SK-N-SH (cell line): ENCODE measurements around the gene MANBA. TPM values are rescaled to one million over a fixed set of nuclear protein-coding genes. Genes with fewer than 3 reads are reported as not detected.

Experiments
- CTCF ChIA-PET: fragments of 300-600, 350-600 bp; formaldehyde crosslinking; extraction: SDS; loops from one replicate; lab custom pipeline; 2021; lab: Yijun Ruan, JAX
- POLR2A ChIA-PET: fragments of 350-600 bp; sonication (Branson Sonifier 250); formaldehyde crosslinking; extraction: SDS; loops from one replicate; lab custom pipeline; 2020; ENCODE audit warnings: antibody characterized with exemption, inconsistent platforms; lab: Yijun Ruan, JAX
- DNase-seq: peaks from one replicate; pipeline ENCODE4 v3.0.0; 2012
- H2AFZ ChIP-seq: fragments of 200-600 bp; sonication (generic); 2 replicates; pipeline ENCODE4 v1.8.1; 2016; ENCODE audit warnings: antibody characterized with exemption, mild to moderate bottlenecking, low read depth
- H3F3A ChIP-seq: fragments of 200-600 bp; sonication (generic); replicated peaks from 2 replicates; pipeline ENCODE3; 2016; ENCODE audit warnings: antibody characterized with exemption, mild to moderate bottlenecking; ENCODE audit not compliant: insufficient read depth
- H3K27ac ChIP-seq, 2 experiments: fragments of 200-500 bp in 1 of 2; fragments of 200-600 bp in 1 of 2; sonication (Bioruptor generic) in 1 of 2; sonication (generic), shearing (Covaris generic) in 1 of 2; 2 replicates each; pipeline versions ENCODE4 v1.5.1 to v1.6.1; 2014 to 2016; ENCODE audit warnings: low read depth in 2 of 2, inconsistent platforms in 1 of 2, low read length in 1 of 2, mild to moderate bottlenecking in 1 of 2, mixed read lengths in 1 of 2
- H3K27me3 ChIP-seq: fragments of 200-600 bp; sonication (generic), shearing (Covaris generic); 2 replicates; pipeline ENCODE4 v1.6.1; 2016; ENCODE audit warnings: mixed run types; ENCODE audit not compliant: insufficient read depth
- H3K36me3 ChIP-seq, 2 experiments: fragments of 200-500 bp in 1 of 2; fragments of 200-600 bp in 1 of 2; sonication (Bioruptor generic) in 1 of 2; sonication (generic) in 1 of 2; replicated peaks in 1 of 2; 2 replicates each; pipeline versions ENCODE3 to v1.5.1; 2014 to 2016; ENCODE audit warnings: low read length in 1 of 2, mild to moderate bottlenecking in 1 of 2; ENCODE audit not compliant: insufficient read depth in 2 of 2, control insufficient read depth in 1 of 2
- H3K4me1 ChIP-seq, 2 experiments: fragments of 200-500 bp in 1 of 2; fragments of 200-600 bp in 1 of 2; sonication (Bioruptor generic) in 1 of 2; sonication (generic), shearing (Covaris generic) in 1 of 2; 2 replicates each; pipeline versions ENCODE4 v1.5.1 to v1.6.1; 2014 to 2016; ENCODE audit warnings: low read depth in 1 of 2, low read length in 1 of 2, mixed run types in 1 of 2; ENCODE audit not compliant: insufficient read depth in 2 of 2, control insufficient read depth in 1 of 2
- H3K4me2 ChIP-seq: fragments of 200-600 bp; sonication (generic), shearing (Covaris generic); 2 replicates; pipeline ENCODE4 v1.6.1; 2017; ENCODE audit warnings: mixed run types
- H3K4me3 ChIP-seq, 2 experiments: fragments of 200-500 bp in 1 of 2; fragments of 200-600 bp in 1 of 2; sonication (Bioruptor generic) in 1 of 2; sonication (generic), shearing (Covaris generic) in 1 of 2; 2 replicates each; pipeline versions ENCODE4 v1.5.1 to v1.8.1; 2014 to 2016; ENCODE audit warnings: low read depth in 2 of 2, inconsistent platforms in 1 of 2, low read length in 1 of 2, mild to moderate bottlenecking in 1 of 2, mixed read lengths in 1 of 2, moderate library complexity in 1 of 2
- H3K79me2 ChIP-seq: fragments of 200-600 bp; sonication (generic); 2 replicates; pipeline ENCODE4 v1.8.1; 2017; ENCODE audit warnings: mild to moderate bottlenecking; ENCODE audit not compliant: insufficient read depth
- H3K9ac ChIP-seq: fragments of 200-600 bp; sonication (generic); 2 replicates; pipeline ENCODE4 v1.6.1; 2017; ENCODE audit warnings: mixed run types
- H3K9me2 ChIP-seq: fragments of 200-600 bp; sonication (generic); 2 replicates; pipeline ENCODE4 v1.6.1; 2017; ENCODE audit warnings: mixed run types
- H3K9me3 ChIP-seq: fragments of 200-600 bp; sonication (generic); 2 replicates; pipeline ENCODE4 v1.6.1; 2017; ENCODE audit warnings: mixed run types, mild to moderate bottlenecking, moderate library complexity
- H4K20me1 ChIP-seq: fragments of 200-600 bp; sonication (generic); 2 replicates; pipeline ENCODE4 v1.6.1; 2017; ENCODE audit warnings: mild to moderate bottlenecking, mixed run types; ENCODE audit not compliant: insufficient read depth
- CHD2 ChIP-seq: fragments of 150-350 bp; IDR thresholded peaks from 2 replicates; pipeline ENCODE4 v1.6.1; 2018; ENCODE audit warnings: low read length; ENCODE audit not compliant: partially characterized antibody
- ELF1 ChIP-seq: IDR thresholded peaks from 2 replicates; pipeline ENCODE4 v1.4.0; 2012
- EP300 ChIP-seq, 2 experiments: IDR thresholded peaks; 2 replicates each; pipeline versions ENCODE4 v1.4.0 to v1.6.1; 2012; ENCODE audit warnings: borderline replicate concordance in 1 of 2, low read depth in 1 of 2, low read length in 1 of 2
- FOSL2 ChIP-seq: IDR thresholded peaks from 2 replicates; pipeline ENCODE4 v1.4.0; 2012; ENCODE audit warnings: low read depth, mild to moderate bottlenecking, moderate library complexity, borderline replicate concordance
- FOXJ3 ChIP-seq: sonication (generic); formaldehyde crosslinking; IDR thresholded peaks from 2 replicates; pipeline ENCODE4 v1.5.1; 2020; ENCODE audit warnings: mild to moderate bottlenecking, missing genetic modification reagents
- FOXM1 ChIP-seq: IDR thresholded peaks from 2 replicates; pipeline ENCODE4 v1.4.0; 2012; ENCODE audit warnings: low read depth, mild to moderate bottlenecking
- JUND ChIP-seq: IDR thresholded peaks from 2 replicates; pipeline ENCODE4 v1.4.0; 2012
- MEF2A ChIP-seq: IDR thresholded peaks from 2 replicates; pipeline ENCODE4 v1.4.0; 2012; ENCODE audit warnings: low read depth, borderline replicate concordance
- MXI1 ChIP-seq: IDR thresholded peaks from 2 replicates; pipeline ENCODE4 v1.6.1; 2012; ENCODE audit warnings: mild to moderate bottlenecking, low read depth, low read length, improper control_type of control experiment
- NRF1 ChIP-seq: IDR thresholded peaks from 2 replicates; pipeline ENCODE4 v1.6.1; 2012; ENCODE audit warnings: low read depth, mild to moderate bottlenecking, low read length
- POLR2AphosphoS5 ChIP-seq: IDR thresholded peaks from 2 replicates; pipeline ENCODE4 v1.6.1; 2012; ENCODE audit warnings: low read depth, low read length
- RFX5 ChIP-seq: IDR thresholded peaks from 2 replicates; pipeline ENCODE4 v1.6.1; 2012; ENCODE audit warnings: mild to moderate bottlenecking, improper control_type of control experiment, low read length
- SIN3A ChIP-seq: IDR thresholded peaks from 2 replicates; pipeline ENCODE4 v1.6.1; 2012; ENCODE audit warnings: low read depth, mild to moderate bottlenecking, low read length, moderate library complexity, borderline replicate concordance
- SMC3 ChIP-seq: IDR thresholded peaks from 2 replicates; pipeline ENCODE4 v1.6.1; 2012; ENCODE audit warnings: low read depth, low read length, improper control_type of control experiment
- TAF1 ChIP-seq: IDR thresholded peaks from 2 replicates; pipeline ENCODE4 v1.6.1; 2012; ENCODE audit warnings: low read depth, mild to moderate bottlenecking, low read length, moderate library complexity, borderline replicate concordance
- TCF12 ChIP-seq: IDR thresholded peaks from 2 replicates; pipeline ENCODE4 v1.4.0; 2012
- TEAD4 ChIP-seq: IDR thresholded peaks from 2 replicates; pipeline ENCODE4 v1.4.0; 2012; ENCODE audit warnings: mild to moderate bottlenecking, borderline replicate concordance; ENCODE audit not compliant: insufficient read depth
- YY1 ChIP-seq: IDR thresholded peaks from 2 replicates; pipeline ENCODE4 v1.4.0; 2012; ENCODE audit warnings: low read depth, mild to moderate bottlenecking
- WGBS: methylation state at CpG from one replicate; pipeline ENCODE4 v1.1.6; 2017; ENCODE audit warnings: low lambda C conversion rate; 5-methylcytosine and 5-hydroxymethylcytosine counted together
- polyA plus RNA-seq, 3 experiments: library from polyadenylated mRNA; depleted of rRNA; stranded (reverse); fragments of >200 nt; gene quantifications; 2 replicates each; pipeline ENCODE4 v1.2.3, GENCODE V29; 2012
- TF ChIP-seq, protein P1 (sequence below): IDR thresholded peaks from 2 replicates; pipeline ENCODE4 v1.4.0; 2012; ENCODE audit warnings: low read depth, borderline replicate concordance
- TF ChIP-seq, protein P2 (sequence below): fragments of 200-600 bp; sonication (generic); IDR thresholded peaks from 2 replicates; pipeline ENCODE4 v1.6.1; 2017; ENCODE audit warnings: antibody characterized with exemption, mild to moderate bottlenecking, moderate library complexity
- TF ChIP-seq, protein P3 (sequence below): IDR thresholded peaks from 2 replicates; pipeline ENCODE4 v1.6.1; 2012; ENCODE audit warnings: mild to moderate bottlenecking, low read depth, low read length, moderate library complexity
- TF ChIP-seq, protein P4 (sequence below): IDR thresholded peaks from 2 replicates; pipeline ENCODE4; 2012
- TF ChIP-seq, protein P5 (sequence below): fragments of 150-350 bp; IDR thresholded peaks from 2 replicates; pipeline ENCODE4 v1.6.1; 2017; ENCODE audit warnings: antibody characterized with exemption, low read length, low read depth, borderline replicate concordance

The MANBA gene
- polyA plus RNA-seq, 1 of the 3 experiments (the other 2 are of a cell fraction), result 13.4 TPM

DNA sequence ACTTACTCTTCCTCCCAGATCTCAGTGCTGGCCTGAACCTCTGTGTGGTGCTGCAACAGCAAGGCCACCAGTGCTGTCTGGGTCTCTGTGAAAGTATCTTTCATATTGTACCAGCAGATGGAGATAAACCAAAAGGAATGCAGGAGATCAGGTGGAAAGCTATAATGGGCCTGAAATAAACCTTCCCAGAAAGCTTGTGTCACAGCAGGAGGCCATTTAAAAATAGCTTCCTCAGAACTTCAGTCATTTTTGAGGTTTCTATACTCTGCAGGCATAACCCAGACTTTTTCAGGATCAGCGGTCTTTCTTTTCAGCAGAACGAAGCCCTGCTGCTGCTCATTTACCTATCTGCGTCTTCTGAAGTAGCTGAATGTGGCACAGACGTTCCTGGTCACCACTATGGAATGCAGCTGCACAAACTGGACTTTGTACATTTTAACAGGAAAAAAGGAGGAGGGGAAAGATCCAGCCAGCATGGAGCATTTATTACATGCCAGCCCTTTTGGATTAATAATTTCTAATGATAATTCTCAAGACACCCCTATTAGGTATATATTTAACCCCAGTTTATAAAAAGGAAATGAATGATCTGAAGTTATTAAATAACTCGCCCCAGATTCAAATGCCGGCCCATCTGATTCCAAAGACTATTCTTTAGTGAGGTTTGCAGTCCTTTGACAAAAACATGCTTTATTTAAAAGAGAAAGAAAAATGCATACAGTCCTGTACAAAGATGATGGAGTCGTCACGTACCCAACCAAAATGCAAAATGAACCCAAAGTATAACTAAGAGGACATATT, 139.9 kb downstream of the MANBA start:
- no peaks in the 10 kb centered on the region for H3K9me3 ChIP-seq
- ChIA-PET POLR2A (no interaction called here), CTCF (interaction anchor here (0.6 to 1.9 kb wide), 11 partner anchors 10 to 478 kb away, joined by 3 to 18 read pairs (median 4); partner anchors contain the start of genes BDH2 and MANBA)
- H4K20me1 ChIP-seq, result no peaks in the 10 kb centered on the region
- peak overlapping the region; percentile 54 to 58; a peak in 3 of 4 replicates for H3K27ac ChIP-seq
- peak overlapping the region; percentile 77; the same call in 1 of the 2 replicates for H2AFZ ChIP-seq
- H3K27me3 ChIP-seq, result no peaks in the 10 kb centered on the region
- peak overlapping the region; percentile 50; the same call in 1 of the 2 replicates for H3K4me2 ChIP-seq
- peaks cover 0 to 8% of the 10 kb centered on the region in 2 experiments; a peak in 2 of 4 replicates for H3K4me1 ChIP-seq
- no peaks in the 10 kb centered on the region for H3K79me2 ChIP-seq
- no peaks in the 10 kb centered on the region for H3K9me2 ChIP-seq
- H3K9ac ChIP-seq, result no peak overlapping the region
- 44% methylated on average over 8 of the region's 8 CpGs for WGBS
- H3K4me3 ChIP-seq, result peak overlapping the region; percentile 26 to 37; a peak in 2 of 4 replicates
- peaks cover 0 to 13% of the 10 kb centered on the region in 2 experiments for H3K36me3 ChIP-seq
- H3F3A ChIP-seq, result peaks cover 11% of the 10 kb centered on the region
- DNase-seq, result peak; percentile 33
- TF ChIP-seq JUND (peak; percentile 53; the same call in 1 of the 2 replicates), RFX5 (no peak), SMC3 (peak; percentile 73), MEF2A (peak; percentile 66; the same call in 1 of the 2 replicates), NRF1 (no peak), TCF12 (peak; percentile 43), YY1 (peak; percentile 36; the same call in 1 of the 2 replicates), EP300 (IDR thresholded peaks at IDR 0.05; ENCODE audit: borderline replicate concordance in 1 of 2, low read depth in 1 of 2, low read length in 1 of 2) (no peak), FOXJ3 (CRISPR knock-in tag) (no peak), FOXM1 (no peak), FOSL2 (peak; percentile 28; the same call in 1 of the 2 replicates), TAF1 (no peak), SIN3A (no peak), ELF1 (no peak), MXI1 (no peak), CHD2 (no peak), TEAD4 (0 out of 2 replicates have a peak, but pooled peaks have one; percentile 9), POLR2AphosphoS5 (no peak)
- TF ChIP-seq, protein P1, sequence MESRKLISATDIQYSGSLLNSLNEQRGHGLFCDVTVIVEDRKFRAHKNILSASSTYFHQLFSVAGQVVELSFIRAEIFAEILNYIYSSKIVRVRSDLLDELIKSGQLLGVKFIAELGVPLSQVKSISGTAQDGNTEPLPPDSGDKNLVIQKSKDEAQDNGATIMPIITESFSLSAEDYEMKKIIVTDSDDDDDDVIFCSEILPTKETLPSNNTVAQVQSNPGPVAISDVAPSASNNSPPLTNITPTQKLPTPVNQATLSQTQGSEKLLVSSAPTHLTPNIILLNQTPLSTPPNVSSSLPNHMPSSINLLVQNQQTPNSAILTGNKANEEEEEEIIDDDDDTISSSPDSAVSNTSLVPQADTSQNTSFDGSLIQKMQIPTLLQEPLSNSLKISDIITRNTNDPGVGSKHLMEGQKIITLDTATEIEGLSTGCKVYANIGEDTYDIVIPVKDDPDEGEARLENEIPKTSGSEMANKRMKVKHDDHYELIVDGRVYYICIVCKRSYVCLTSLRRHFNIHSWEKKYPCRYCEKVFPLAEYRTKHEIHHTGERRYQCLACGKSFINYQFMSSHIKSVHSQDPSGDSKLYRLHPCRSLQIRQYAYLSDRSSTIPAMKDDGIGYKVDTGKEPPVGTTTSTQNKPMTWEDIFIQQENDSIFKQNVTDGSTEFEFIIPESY, result no peak
- TF ChIP-seq, protein P2, sequence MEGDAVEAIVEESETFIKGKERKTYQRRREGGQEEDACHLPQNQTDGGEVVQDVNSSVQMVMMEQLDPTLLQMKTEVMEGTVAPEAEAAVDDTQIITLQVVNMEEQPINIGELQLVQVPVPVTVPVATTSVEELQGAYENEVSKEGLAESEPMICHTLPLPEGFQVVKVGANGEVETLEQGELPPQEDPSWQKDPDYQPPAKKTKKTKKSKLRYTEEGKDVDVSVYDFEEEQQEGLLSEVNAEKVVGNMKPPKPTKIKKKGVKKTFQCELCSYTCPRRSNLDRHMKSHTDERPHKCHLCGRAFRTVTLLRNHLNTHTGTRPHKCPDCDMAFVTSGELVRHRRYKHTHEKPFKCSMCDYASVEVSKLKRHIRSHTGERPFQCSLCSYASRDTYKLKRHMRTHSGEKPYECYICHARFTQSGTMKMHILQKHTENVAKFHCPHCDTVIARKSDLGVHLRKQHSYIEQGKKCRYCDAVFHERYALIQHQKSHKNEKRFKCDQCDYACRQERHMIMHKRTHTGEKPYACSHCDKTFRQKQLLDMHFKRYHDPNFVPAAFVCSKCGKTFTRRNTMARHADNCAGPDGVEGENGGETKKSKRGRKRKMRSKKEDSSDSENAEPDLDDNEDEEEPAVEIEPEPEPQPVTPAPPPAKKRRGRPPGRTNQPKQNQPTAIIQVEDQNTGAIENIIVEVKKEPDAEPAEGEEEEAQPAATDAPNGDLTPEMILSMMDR, result peak; percentile 70
- TF ChIP-seq, protein P3, sequence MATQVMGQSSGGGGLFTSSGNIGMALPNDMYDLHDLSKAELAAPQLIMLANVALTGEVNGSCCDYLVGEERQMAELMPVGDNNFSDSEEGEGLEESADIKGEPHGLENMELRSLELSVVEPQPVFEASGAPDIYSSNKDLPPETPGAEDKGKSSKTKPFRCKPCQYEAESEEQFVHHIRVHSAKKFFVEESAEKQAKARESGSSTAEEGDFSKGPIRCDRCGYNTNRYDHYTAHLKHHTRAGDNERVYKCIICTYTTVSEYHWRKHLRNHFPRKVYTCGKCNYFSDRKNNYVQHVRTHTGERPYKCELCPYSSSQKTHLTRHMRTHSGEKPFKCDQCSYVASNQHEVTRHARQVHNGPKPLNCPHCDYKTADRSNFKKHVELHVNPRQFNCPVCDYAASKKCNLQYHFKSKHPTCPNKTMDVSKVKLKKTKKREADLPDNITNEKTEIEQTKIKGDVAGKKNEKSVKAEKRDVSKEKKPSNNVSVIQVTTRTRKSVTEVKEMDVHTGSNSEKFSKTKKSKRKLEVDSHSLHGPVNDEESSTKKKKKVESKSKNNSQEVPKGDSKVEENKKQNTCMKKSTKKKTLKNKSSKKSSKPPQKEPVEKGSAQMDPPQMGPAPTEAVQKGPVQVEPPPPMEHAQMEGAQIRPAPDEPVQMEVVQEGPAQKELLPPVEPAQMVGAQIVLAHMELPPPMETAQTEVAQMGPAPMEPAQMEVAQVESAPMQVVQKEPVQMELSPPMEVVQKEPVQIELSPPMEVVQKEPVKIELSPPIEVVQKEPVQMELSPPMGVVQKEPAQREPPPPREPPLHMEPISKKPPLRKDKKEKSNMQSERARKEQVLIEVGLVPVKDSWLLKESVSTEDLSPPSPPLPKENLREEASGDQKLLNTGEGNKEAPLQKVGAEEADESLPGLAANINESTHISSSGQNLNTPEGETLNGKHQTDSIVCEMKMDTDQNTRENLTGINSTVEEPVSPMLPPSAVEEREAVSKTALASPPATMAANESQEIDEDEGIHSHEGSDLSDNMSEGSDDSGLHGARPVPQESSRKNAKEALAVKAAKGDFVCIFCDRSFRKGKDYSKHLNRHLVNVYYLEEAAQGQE, result no peak
- TF ChIP-seq, protein P4, sequence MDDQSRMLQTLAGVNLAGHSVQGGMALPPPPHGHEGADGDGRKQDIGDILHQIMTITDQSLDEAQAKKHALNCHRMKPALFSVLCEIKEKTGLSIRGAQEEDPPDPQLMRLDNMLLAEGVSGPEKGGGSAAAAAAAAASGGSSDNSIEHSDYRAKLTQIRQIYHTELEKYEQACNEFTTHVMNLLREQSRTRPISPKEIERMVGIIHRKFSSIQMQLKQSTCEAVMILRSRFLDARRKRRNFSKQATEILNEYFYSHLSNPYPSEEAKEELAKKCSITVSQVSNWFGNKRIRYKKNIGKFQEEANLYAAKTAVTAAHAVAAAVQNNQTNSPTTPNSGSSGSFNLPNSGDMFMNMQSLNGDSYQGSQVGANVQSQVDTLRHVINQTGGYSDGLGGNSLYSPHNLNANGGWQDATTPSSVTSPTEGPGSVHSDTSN, result 0 out of 2 replicates have a peak, but pooled peaks have one; percentile 7
- TF ChIP-seq, protein P5, sequence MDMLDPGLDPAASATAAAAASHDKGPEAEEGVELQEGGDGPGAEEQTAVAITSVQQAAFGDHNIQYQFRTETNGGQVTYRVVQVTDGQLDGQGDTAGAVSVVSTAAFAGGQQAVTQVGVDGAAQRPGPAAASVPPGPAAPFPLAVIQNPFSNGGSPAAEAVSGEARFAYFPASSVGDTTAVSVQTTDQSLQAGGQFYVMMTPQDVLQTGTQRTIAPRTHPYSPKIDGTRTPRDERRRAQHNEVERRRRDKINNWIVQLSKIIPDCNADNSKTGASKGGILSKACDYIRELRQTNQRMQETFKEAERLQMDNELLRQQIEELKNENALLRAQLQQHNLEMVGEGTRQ, result no peak
